Gastrocnemius medialis (tissue), 4 donors: ENCODE data around the gene TOMM34. TPM values are rescaled to one million over a fixed set of nuclear protein-coding genes. Genes with fewer than 3 reads are reported as not detected.

ENCODE experiments used
- ATAC-seq, 2 donors: fragments of 150-250 bp; one replicate each; pipeline ENCODE4 v1.9.1; 2016
- DNase-seq, 2 donors: peaks; one replicate each; pipeline ENCODE4 v3.0.0-alpha.2; 2019
- H3K27ac ChIP-seq, 4 donors: fragments of 200-600 bp; sonication (generic); 1 replicate in 1 of 4; 2 replicates in 3 of 4; pipeline ENCODE4 v1.5.1; 2016 to 2018; ENCODE audit warnings: mild to moderate bottlenecking in 2 of 4, moderate library complexity in 1 of 4
- H3K27me3 ChIP-seq, 3 donors: fragments of 200-600 bp; sonication (generic) in 2 of 3; 1 replicate in 1 of 3; 2 replicates in 2 of 3; pipeline versions ENCODE4 v1.5.1 to v1.6.0; 2016 to 2019; ENCODE audit warnings: mild to moderate bottlenecking in 1 of 3, moderate library complexity in 1 of 3
- H3K36me3 ChIP-seq, 2 donors: fragments of 200-600 bp; sonication (generic) in 1 of 2; one replicate each; pipeline ENCODE4 v1.5.1; 2017 to 2018
- H3K4me1 ChIP-seq, 2 donors: fragments of 200-600 bp; sonication (generic) in 1 of 2; one replicate each; pipeline ENCODE4 v1.5.1; 2016 to 2017; ENCODE audit warnings: mild to moderate bottlenecking in 2 of 2
- H3K4me3 ChIP-seq, 4 donors: fragments of 200-600 bp; sonication (generic) in 3 of 4; 1 replicate in 1 of 4; 2 replicates in 3 of 4; pipeline ENCODE4 v1.5.1; 2016 to 2019; ENCODE audit warnings: mild to moderate bottlenecking in 2 of 4
- H3K9me3 ChIP-seq, 3 donors: fragments of 200-600 bp; sonication (generic) in 2 of 3; 1 replicate in 1 of 3; 2 replicates in 2 of 3; pipeline ENCODE4 v1.5.1; 2016 to 2019
- CTCF ChIP-seq, 5 experiments: fragments of 450-650 bp in 3 of 5; fragments of 200-600 bp in 2 of 5; sonication (generic) in 2 of 5; IDR thresholded peaks in 4 of 5; conservative IDR thresholded peaks in 1 of 5; 1 replicate in 4 of 5; 2 replicates in 1 of 5; pipeline ENCODE4 v1.5.1; 2016 to 2019; ENCODE audit warnings: antibody characterized with exemption in 5 of 5, mild to moderate bottlenecking in 3 of 5, moderate library complexity in 3 of 5
- POLR2A ChIP-seq, 2 donors: fragments of 450-650 bp; IDR thresholded peaks; one replicate each; pipeline ENCODE4 v1.6.1; 2017; ENCODE audit warnings: antibody characterized with exemption in 2 of 2, mild to moderate bottlenecking in 2 of 2, moderate library complexity in 2 of 2
- in situ Hi-C, 4 donors: fragments of 200-750 bp; cut with MboI; loops; one replicate each; pipeline versions ENCODE4 v1.15.0 to v1.8.0; 2017; ENCODE audit warnings: low sequenced_read_pairs in 4 of 4
- intact Hi-C: fragments of 100-400 bp; cut with DNase I; formaldehyde crosslinking; loops from one replicate; pipeline ENCODE4 v1.15.1; 2023; ENCODE audit warnings: low total_unique reads
- total RNA-seq, 4 donors: library from RNA; depleted of rRNA; stranded (reverse); fragments of >200 nt; gene quantifications; one replicate each; pipeline versions ENCODE4 v1.1.0 to v1.2.3, GENCODE V29; 2016

The TOMM34 gene
- total RNA-seq, 4 donors from 2014 or later = 9.8 to 19.2 (median 17.0) TPM

GRCh38 chr20:44938637-44939036 is 21.6 kb downstream of the TOMM34 start:
- H3K9me3 ChIP-seq = no peaks in the 10 kb centered on the region
- H3K36me3 ChIP-seq = peaks cover 0 to 23% of the 10 kb centered on the region in 2 donors
- H3K4me1 ChIP-seq = no peaks in the 10 kb centered on the region
- no peak for TF ChIP-seq POLR2A (IDR thresholded peaks at IDR 0.05)
- TF ChIP-seq CTCF (IDR thresholded peaks at IDR 0.05 in 4 of 5, conservative IDR thresholded peaks at IDR 0.05 in 1 of 5) = no peak
- intact Hi-C loops = no loop called here
- DNase-seq = no peak
- in situ Hi-C loops = no loop called here
- no peak overlapping the region for H3K27ac ChIP-seq
- ATAC-seq = no peak
- no peak overlapping the region for H3K4me3 ChIP-seq
- H3K27me3 ChIP-seq = no peaks in the 10 kb centered on the region

GRCh38 chr20:44936510-44936909 is 23.7 kb downstream of the TOMM34 start:
- Histone ChIP-seq H3K27ac (no peak overlapping the region), H3K9me3 (no peaks in the 10 kb centered on the region), H3K4me3 (no peak overlapping the region), H3K27me3 (no peaks in the 10 kb centered on the region), H3K36me3 (peaks cover 0 to 1% of the 10 kb centered on the region in 2 donors), H3K4me1 (no peaks in the 10 kb centered on the region)
- TF ChIP-seq POLR2A (IDR thresholded peaks at IDR 0.05) (no peak), CTCF (IDR thresholded peaks at IDR 0.05 in 4 of 5, conservative IDR thresholded peaks at IDR 0.05 in 1 of 5) (no peak)
- DNase-seq (no peak), ATAC-seq (no peak)
- intact Hi-C loops (no loop called here), in situ Hi-C loops (no loop called here)

- H3K9me3 ChIP-seq = no peaks in the 10 kb centered on the region
- in situ Hi-C loops (no loop called here), intact Hi-C loops (no loop called here)
- no peak for ATAC-seq
- TF ChIP-seq CTCF (IDR thresholded peaks at IDR 0.05 in 4 of 5, conservative IDR thresholded peaks at IDR 0.05 in 1 of 5) (no peak), POLR2A (IDR thresholded peaks at IDR 0.05) (no peak)
- no peaks in the 10 kb centered on the region for H3K27me3 ChIP-seq
- no peaks in the 10 kb centered on the region for H3K4me1 ChIP-seq
- H3K36me3 ChIP-seq = no peaks in the 10 kb centered on the region
- no peak overlapping the region for H3K4me3 ChIP-seq
- no peak overlapping the region for H3K27ac ChIP-seq
- DNase-seq = no peak
Measured at GRCh38 chr20:44932916-44933315, 27.3 kb downstream of the TOMM34 start.

- in situ Hi-C loops (no loop called here), intact Hi-C loops (no loop called here)
- Histone ChIP-seq H3K27me3 (no peaks in the 10 kb centered on the region), H3K27ac (no peak overlapping the region), H3K36me3 (no peaks in the 10 kb centered on the region), H3K9me3 (no peaks in the 10 kb centered on the region), H3K4me1 (no peaks in the 10 kb centered on the region), H3K4me3 (no peak overlapping the region)
- DNase-seq (no peak), ATAC-seq (peak; percentile 58 to 64)
- no peak for TF ChIP-seq POLR2A (IDR thresholded peaks at IDR 0.05)
- no peak for TF ChIP-seq CTCF (IDR thresholded peaks at IDR 0.05 in 4 of 5, conservative IDR thresholded peaks at IDR 0.05 in 1 of 5)
Measured at GRCh38 chr20:44931911-44932310, 28.3 kb downstream of the TOMM34 start.

GRCh38 chr20:44930517-44931168 is 29.6 kb downstream of the TOMM34 start:
- intact Hi-C loops = no loop called here
- no peaks in the 10 kb centered on the region for H3K4me1 ChIP-seq
- TF ChIP-seq POLR2A (IDR thresholded peaks at IDR 0.05) = no peak
- no peak for TF ChIP-seq CTCF (IDR thresholded peaks at IDR 0.05 in 4 of 5, conservative IDR thresholded peaks at IDR 0.05 in 1 of 5)

More at GRCh38 chr20:44930517-44931168, 29.6 kb downstream of the TOMM34 start:
- DNase-seq = no peak
- Histone ChIP-seq H3K27me3 (no peaks in the 10 kb centered on the region), H3K36me3 (no peaks in the 10 kb centered on the region), H3K4me3 (no peak overlapping the region), H3K9me3 (no peaks in the 10 kb centered on the region), H3K27ac (no peak overlapping the region)
- ATAC-seq = no peak
- in situ Hi-C loops = no loop called here
